ENCODE measurements around the gene PARP6. TPM values are rescaled to one million over a fixed set of nuclear protein-coding genes. Genes with fewer than 3 reads are reported as not detected.

Gene PARP6
- total RNA-seq, 1 experiment from 2014 or later = 65.9 TPM

- intact Hi-C loops (cut with micrococcal nuclease; ENCODE audit: unreplicated experiment) = no loop called here
- no peak overlapping the region for H3K4me2 ChIP-seq
- no peaks in the 10 kb centered on the region for H3K27me3 ChIP-seq (ENCODE audit: insufficient read depth, low read depth)
- no peaks in the 10 kb centered on the region for H3K36me3 ChIP-seq (ENCODE audit: low read depth)
- peak in 1 of 2 experiments; percentile 33 for DNase-seq
- CTCF ChIA-PET = no interaction called here
- no peak overlapping the region for H3K4me3 ChIP-seq
- H3K9me3 ChIP-seq (ENCODE audit: insufficient read depth, low read depth) = no peaks in the 10 kb centered on the region
- no peaks in the 10 kb centered on the region for H3K4me1 ChIP-seq (replicated peaks; ENCODE audit: insufficient read depth)
- POLR2A ChIA-PET (ENCODE audit: unreplicated experiment) = no interaction called here
- no peak overlapping the region for H3K27ac ChIP-seq
- H3F3A ChIP-seq (ENCODE audit: insufficient read depth, low read depth) = no peaks in the 10 kb centered on the region
- H2AFZ ChIP-seq = no peak overlapping the region
- no peaks in the 10 kb centered on the region for H3K79me2 ChIP-seq (ENCODE audit: low read depth)
- no peaks in the 10 kb centered on the region for H4K20me1 ChIP-seq (ENCODE audit: insufficient read depth)
- no peak for TF ChIP-seq EZH2 (IDR thresholded peaks at IDR 0.05; ENCODE audit: low read depth)
- peak; percentile 53 for TF ChIP-seq CTCF (conservative IDR thresholded peaks at IDR 0.05)
- no peaks in the 10 kb centered on the region for H3K9me2 ChIP-seq (ENCODE audit: insufficient read depth)
- BruUV-seq (replicated peaks) = no TSS peak
Observed at GRCh38 chr15:72285927-72286516, 13.7 kb upstream of the PARP6 start.

GRCh38 chr15:72285402-72285801 is 13.0 kb upstream of the PARP6 start:
- Histone ChIP-seq H3K27me3 (ENCODE audit: insufficient read depth, low read depth) (no peaks in the 10 kb centered on the region), H3K27ac (no peak overlapping the region), H3K4me2 (no peak overlapping the region), H3K36me3 (ENCODE audit: low read depth) (no peaks in the 10 kb centered on the region), H2AFZ (no peak overlapping the region), H3K9me2 (ENCODE audit: insufficient read depth) (no peaks in the 10 kb centered on the region), H3K79me2 (ENCODE audit: low read depth) (no peaks in the 10 kb centered on the region), H3K4me1 (replicated peaks; ENCODE audit: insufficient read depth) (no peaks in the 10 kb centered on the region), H4K20me1 (ENCODE audit: insufficient read depth) (no peaks in the 10 kb centered on the region), H3K4me3 (no peak overlapping the region), H3F3A (ENCODE audit: insufficient read depth, low read depth) (no peaks in the 10 kb centered on the region), H3K9me3 (ENCODE audit: insufficient read depth, low read depth) (no peaks in the 10 kb centered on the region)
- DNase-seq = no peak
- intact Hi-C loops (cut with micrococcal nuclease; ENCODE audit: unreplicated experiment) = no loop called here
- BruUV-seq (replicated peaks) = no TSS peak
- POLR2A ChIA-PET (ENCODE audit: unreplicated experiment) = no interaction called here
- TF ChIP-seq EZH2 (IDR thresholded peaks at IDR 0.05; ENCODE audit: low read depth) = no peak
- no peak for TF ChIP-seq CTCF (conservative IDR thresholded peaks at IDR 0.05)
- CTCF ChIA-PET = no interaction called here

DNA sequence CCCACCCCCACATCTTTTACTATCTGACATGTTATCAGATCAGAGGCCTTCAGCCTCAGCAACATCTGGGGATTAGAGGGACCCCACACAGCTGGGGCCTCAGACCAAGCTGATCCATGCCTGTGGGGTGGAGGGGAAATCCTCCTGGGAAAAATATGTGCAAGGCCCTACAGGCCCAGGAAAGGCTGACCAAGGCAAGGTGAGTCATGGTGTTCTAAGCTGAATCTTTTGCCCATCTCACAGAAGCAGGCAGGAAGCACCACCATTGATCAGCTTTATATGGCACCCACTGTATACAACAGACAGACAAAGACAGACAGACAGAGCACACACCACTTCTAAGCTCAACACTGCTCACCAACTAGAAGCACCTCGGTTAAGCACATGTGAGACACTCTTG is 12.4 kb upstream of the PARP6 start:
- no peaks in the 10 kb centered on the region for H4K20me1 ChIP-seq (ENCODE audit: insufficient read depth)
- no peaks in the 10 kb centered on the region for H3K79me2 ChIP-seq (ENCODE audit: low read depth)
- H3K27ac ChIP-seq = no peak overlapping the region
- no peaks in the 10 kb centered on the region for H3K9me3 ChIP-seq (ENCODE audit: insufficient read depth, low read depth)
- H3K4me1 ChIP-seq (replicated peaks; ENCODE audit: insufficient read depth) = no peaks in the 10 kb centered on the region
- H3K27me3 ChIP-seq (ENCODE audit: insufficient read depth, low read depth) = no peaks in the 10 kb centered on the region
- BruUV-seq (replicated peaks) = no TSS peak
- no peaks in the 10 kb centered on the region for H3F3A ChIP-seq (ENCODE audit: insufficient read depth, low read depth)
- no peak overlapping the region for H3K4me3 ChIP-seq
- POLR2A ChIA-PET (ENCODE audit: unreplicated experiment) = interaction anchor here (0.7 kb wide), 1 partner anchor 77 kb away, joined by 7 read pairs; no protein-coding TSS in a partner anchor
- H3K4me2 ChIP-seq = no peak overlapping the region
- intact Hi-C loops (cut with micrococcal nuclease; ENCODE audit: unreplicated experiment) = no loop called here
- TF ChIP-seq CTCF (conservative IDR thresholded peaks at IDR 0.05) = no peak
- TF ChIP-seq EZH2 (IDR thresholded peaks at IDR 0.05; ENCODE audit: low read depth) = no peak
- CTCF ChIA-PET = no interaction called here
- no peaks in the 10 kb centered on the region for H3K9me2 ChIP-seq (ENCODE audit: insufficient read depth)
- H3K36me3 ChIP-seq (ENCODE audit: low read depth) = no peaks in the 10 kb centered on the region
- no peak for DNase-seq
- no peak overlapping the region for H2AFZ ChIP-seq
